Skin epidermis (tissue), 12 donors: ENCODE data around the gene CLCA2.
A peak's percentile ranks its signal among the peaks of the same experiment; 100 is the strongest.

ENCODE experiments used
- H3K27ac ChIP-seq, 21 experiments: fragments of 200-600 bp; sonication (generic) in 11 of 21; one replicate each; pipeline ENCODE4 v1.5.0; 2020; ENCODE audit warnings: mild to moderate bottlenecking in 3 of 21, inconsistent platforms in 2 of 21, moderate library complexity in 2 of 21
- H3K4me3 ChIP-seq, 7 experiments: fragments of 200-600 bp; sonication (generic) in 2 of 7; one replicate each; pipeline ENCODE4 v1.5.0; 2020; ENCODE audit warnings: inconsistent platforms in 2 of 7, mild to moderate bottlenecking in 2 of 7, moderate library complexity in 1 of 7

CLCA2 gene

GRCh38 chr1:86466109-86466844 is 42.3 kb downstream of the CLCA2 start:
- H3K27ac ChIP-seq: no peak overlapping the region

GRCh38 chr1:86466986-86467385 is 43.0 kb downstream of the CLCA2 start:
- Histone ChIP-seq H3K27ac (no peak overlapping the region), H3K4me3 (no peak overlapping the region)

More at GRCh38 chr1:86466109-86466844, 42.3 kb downstream of the CLCA2 start:
- no peak overlapping the region for H3K4me3 ChIP-seq

- Histone ChIP-seq H3K27ac (no peak within 1 kb of the TSS), H3K4me3 (no peak within 1 kb of the TSS)
These were observed 44.6 kb downstream of the CLCA2 start, which contains the start of gene CLCA1 for GRCh38 chr1:86468501-86468977. Gene CLCA1 (plus strand): TSS chr1:86468927. CDS start chr1:86468972, 45 bp downstream.

GRCh38 chr1:86470859-86471258 is 46.9 kb downstream of the CLCA2 start:
- H3K27ac ChIP-seq: no peak overlapping the region
- no peak overlapping the region for H3K4me3 ChIP-seq

- Histone ChIP-seq H3K27ac (no peak overlapping the region), H3K4me3 (no peak overlapping the region)
These were observed 47.3 kb downstream of the CLCA2 start for GRCh38 chr1:86471291-86471690.

- no peak overlapping the region for H3K27ac ChIP-seq
- H3K4me3 ChIP-seq: no peak overlapping the region
These were observed 48.2 kb downstream of the CLCA2 start for GRCh38 chr1:86472152-86472551.

GRCh38 chr1:86472767-86473166 is 48.8 kb downstream of the CLCA2 start:
- no peak overlapping the region for H3K4me3 ChIP-seq
- H3K27ac ChIP-seq: no peak overlapping the region

GRCh38 chr1:86477256-86477655 is 53.3 kb downstream of the CLCA2 start:
- Histone ChIP-seq H3K27ac (peak overlapping the region in 2 of 21 experiments; percentile 15 to 22), H3K4me3 (no peak overlapping the region)

- Histone ChIP-seq H3K27ac (peak overlapping the region in 3 of 21 experiments; percentile 7 to 22 (median 15)), H3K4me3 (no peak overlapping the region)
These were observed 53.7 kb downstream of the CLCA2 start for GRCh38 chr1:86477682-86478081.

- Histone ChIP-seq H3K4me3 (no peak overlapping the region), H3K27ac (no peak overlapping the region)
These were observed 54.6 kb downstream of the CLCA2 start for GRCh38 chr1:86478416-86479156.

- Histone ChIP-seq H3K27ac (no peak overlapping the region), H3K4me3 (no peak overlapping the region)
These were observed 58.0 kb downstream of the CLCA2 start for GRCh38 chr1:86481966-86482365.

- no peak overlapping the region for H3K4me3 ChIP-seq
- H3K27ac ChIP-seq: peak overlapping the region in 17 of 21 experiments; percentile 8 to 82 (median 49)
These were observed 63.3 kb downstream of the CLCA2 start for GRCh38 chr1:86487131-86487810.

GRCh38 chr1:86487811-86488141 is 63.8 kb downstream of the CLCA2 start:
- no peak overlapping the region for H3K4me3 ChIP-seq
- H3K27ac ChIP-seq: peak overlapping the region in 19 of 21 experiments; percentile 8 to 82 (median 49)

- H3K4me3 ChIP-seq: no peak overlapping the region
- peak overlapping the region in 1 of 21 experiments; percentile 18 for H3K27ac ChIP-seq
These were observed 65.4 kb downstream of the CLCA2 start for GRCh38 chr1:86489242-86489878.

- Histone ChIP-seq H3K4me3 (no peak overlapping the region), H3K27ac (no peak overlapping the region)
These were observed 67.4 kb downstream of the CLCA2 start for GRCh38 chr1:86491171-86491950.

- Histone ChIP-seq H3K4me3 (no peak overlapping the region), H3K27ac (no peak overlapping the region)
These were observed 74.3 kb downstream of the CLCA2 start for GRCh38 chr1:86498281-86498680.

GRCh38 chr1:86499987-86500593 is 76.1 kb downstream of the CLCA2 start:
- Histone ChIP-seq H3K4me3 (no peak overlapping the region), H3K27ac (no peak overlapping the region)

GRCh38 chr1:86500714-86501113 is 76.7 kb downstream of the CLCA2 start:
- peak overlapping the region in 1 of 21 experiments; percentile 8 for H3K27ac ChIP-seq

More at GRCh38 chr1:86500714-86501113, 76.7 kb downstream of the CLCA2 start:
- H3K4me3 ChIP-seq: no peak overlapping the region
